GM12878 (cell line): Measurements from ENCODE around the gene STK32A. TPM values are rescaled to one million over a fixed set of nuclear protein-coding genes. Genes with fewer than 3 reads are reported as not detected.

ENCODE experiments used
- ZBTB40 ChIP-seq: fragments of 450-650 bp; IDR thresholded peaks from 2 replicates; pipeline ENCODE4 v1.6.1; 2016; ENCODE audit warnings: mild to moderate bottlenecking, moderate library complexity, borderline replicate concordance
- polyA plus RNA-seq, 11 experiments: library from polyadenylated mRNA; depleted of rRNA in 4 of 11; unstranded in 6 of 11; stranded (reverse) in 5 of 11; fragments of >200 nt; fragmentation: Nextera tagmentation in 4 of 11; fragmentation: Illumina TruSeq in 1 of 11; extraction: Ambion mirVana in 4 of 11; extraction: Trizol in 1 of 11; gene quantifications; 1 replicate in 1 of 11; 2 replicates in 10 of 11; pipeline versions ENCODE4 v1.2.1 to v1.2.3, GENCODE V29; 2011 to 2016; ENCODE audit warnings: inconsistent platforms in 2 of 11, missing spikeins in 2 of 11, low read depth in 1 of 11
- total RNA-seq, 4 experiments: library from RNA; depleted of rRNA in 3 of 4; stranded (reverse); fragments of >200 nt in 3 of 4; fragmentation: Illumina TruSeq in 1 of 4; extraction: Trizol in 1 of 4; gene quantifications; 2 replicates each; pipeline versions ENCODE4 v1.2.1 to v1.2.3, GENCODE V29; 2013 to 2021
- TF ChIP-seq, protein P1 (sequence below): IDR thresholded peaks from 2 replicates; pipeline ENCODE4 v1.6.1; 2012; ENCODE audit warnings: improper control_type of control experiment, low read depth, low read length; ENCODE audit not compliant: insufficient replicate concordance

The STK32A gene
- total and polyA plus RNA-seq, 10 of the 15 experiments (the other 5 are each of a cell fraction or from before 2014, with no cell fraction given), result under 0.01 to 0.10 TPM; not detected in 8

DNA sequence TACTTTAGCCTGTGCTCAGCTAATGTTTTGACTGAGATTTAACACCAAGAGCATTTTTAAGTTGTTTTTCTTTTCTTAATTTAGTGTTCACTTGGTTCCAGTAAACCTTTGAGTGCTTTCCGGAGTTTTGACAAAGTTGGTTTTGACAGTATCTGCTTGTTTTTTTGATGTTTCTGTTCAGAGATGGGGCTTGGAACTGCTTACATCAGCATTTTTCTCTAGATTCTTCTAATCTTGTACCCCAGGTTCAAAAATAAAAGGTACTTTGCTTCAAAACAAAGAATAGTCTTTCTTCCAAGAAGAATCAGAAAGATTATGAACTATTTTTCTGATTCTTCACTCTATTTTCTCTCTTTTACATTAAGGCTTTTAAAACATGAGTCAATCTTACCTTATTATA lies 142.9 kb downstream of the STK32A start (continued):
- TF ChIP-seq, protein P1, sequence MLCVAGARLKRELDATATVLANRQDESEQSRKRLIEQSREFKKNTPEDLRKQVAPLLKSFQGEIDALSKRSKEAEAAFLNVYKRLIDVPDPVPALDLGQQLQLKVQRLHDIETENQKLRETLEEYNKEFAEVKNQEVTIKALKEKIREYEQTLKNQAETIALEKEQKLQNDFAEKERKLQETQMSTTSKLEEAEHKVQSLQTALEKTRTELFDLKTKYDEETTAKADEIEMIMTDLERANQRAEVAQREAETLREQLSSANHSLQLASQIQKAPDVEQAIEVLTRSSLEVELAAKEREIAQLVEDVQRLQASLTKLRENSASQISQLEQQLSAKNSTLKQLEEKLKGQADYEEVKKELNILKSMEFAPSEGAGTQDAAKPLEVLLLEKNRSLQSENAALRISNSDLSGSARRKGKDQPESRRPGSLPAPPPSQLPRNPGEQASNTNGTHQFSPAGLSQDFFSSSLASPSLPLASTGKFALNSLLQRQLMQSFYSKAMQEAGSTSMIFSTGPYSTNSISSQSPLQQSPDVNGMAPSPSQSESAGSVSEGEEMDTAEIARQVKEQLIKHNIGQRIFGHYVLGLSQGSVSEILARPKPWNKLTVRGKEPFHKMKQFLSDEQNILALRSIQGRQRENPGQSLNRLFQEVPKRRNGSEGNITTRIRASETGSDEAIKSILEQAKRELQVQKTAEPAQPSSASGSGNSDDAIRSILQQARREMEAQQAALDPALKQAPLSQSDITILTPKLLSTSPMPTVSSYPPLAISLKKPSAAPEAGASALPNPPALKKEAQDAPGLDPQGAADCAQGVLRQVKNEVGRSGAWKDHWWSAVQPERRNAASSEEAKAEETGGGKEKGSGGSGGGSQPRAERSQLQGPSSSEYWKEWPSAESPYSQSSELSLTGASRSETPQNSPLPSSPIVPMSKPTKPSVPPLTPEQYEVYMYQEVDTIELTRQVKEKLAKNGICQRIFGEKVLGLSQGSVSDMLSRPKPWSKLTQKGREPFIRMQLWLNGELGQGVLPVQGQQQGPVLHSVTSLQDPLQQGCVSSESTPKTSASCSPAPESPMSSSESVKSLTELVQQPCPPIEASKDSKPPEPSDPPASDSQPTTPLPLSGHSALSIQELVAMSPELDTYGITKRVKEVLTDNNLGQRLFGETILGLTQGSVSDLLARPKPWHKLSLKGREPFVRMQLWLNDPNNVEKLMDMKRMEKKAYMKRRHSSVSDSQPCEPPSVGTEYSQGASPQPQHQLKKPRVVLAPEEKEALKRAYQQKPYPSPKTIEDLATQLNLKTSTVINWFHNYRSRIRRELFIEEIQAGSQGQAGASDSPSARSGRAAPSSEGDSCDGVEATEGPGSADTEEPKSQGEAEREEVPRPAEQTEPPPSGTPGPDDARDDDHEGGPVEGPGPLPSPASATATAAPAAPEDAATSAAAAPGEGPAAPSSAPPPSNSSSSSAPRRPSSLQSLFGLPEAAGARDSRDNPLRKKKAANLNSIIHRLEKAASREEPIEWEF, result no peak
- no peak for TF ChIP-seq ZBTB40
